Nephron (organoid): Measurements from ENCODE around the gene MAB21L4.

Experiments used
- H3K27ac Mint-ChIP-seq, 3 experiments: 2 replicates each; pipeline ENCODE4 v1.8.0; 2020; ENCODE audit warnings: mixed read lengths in 3 of 3, mild to moderate bottlenecking in 2 of 3, moderate library complexity in 1 of 3
- H3K27me3 Mint-ChIP-seq: 2 replicates; pipeline ENCODE4 v1.8.0; 2021; ENCODE audit warnings: low read depth, mild to moderate bottlenecking, moderate library complexity, mixed read lengths
- H3K36me3 Mint-ChIP-seq: 2 replicates; pipeline ENCODE4 v1.8.0; 2020; ENCODE audit warnings: low read depth, mixed read lengths
- H3K4me1 Mint-ChIP-seq: 2 replicates; pipeline ENCODE4 v1.8.0; 2020; ENCODE audit warnings: mixed read lengths
- H3K4me3 Mint-ChIP-seq, 3 experiments: 2 replicates each; pipeline ENCODE4 v1.8.0; 2020; ENCODE audit warnings: mild to moderate bottlenecking in 3 of 3, mixed read lengths in 3 of 3, moderate library complexity in 2 of 3
- H3K9me3 Mint-ChIP-seq: 2 replicates; pipeline ENCODE4 v1.8.0; 2020; ENCODE audit warnings: mixed read lengths
- CTCF ChIP-seq, 3 experiments: fragments of 200-600 bp; sonication (generic); IDR thresholded peaks; one replicate each; pipeline ENCODE4 v1.5.0; 2021; ENCODE audit warnings: antibody characterized with exemption in 3 of 3; ENCODE audit not compliant: unreplicated experiment in 3 of 3

The MAB21L4 gene

DNA sequence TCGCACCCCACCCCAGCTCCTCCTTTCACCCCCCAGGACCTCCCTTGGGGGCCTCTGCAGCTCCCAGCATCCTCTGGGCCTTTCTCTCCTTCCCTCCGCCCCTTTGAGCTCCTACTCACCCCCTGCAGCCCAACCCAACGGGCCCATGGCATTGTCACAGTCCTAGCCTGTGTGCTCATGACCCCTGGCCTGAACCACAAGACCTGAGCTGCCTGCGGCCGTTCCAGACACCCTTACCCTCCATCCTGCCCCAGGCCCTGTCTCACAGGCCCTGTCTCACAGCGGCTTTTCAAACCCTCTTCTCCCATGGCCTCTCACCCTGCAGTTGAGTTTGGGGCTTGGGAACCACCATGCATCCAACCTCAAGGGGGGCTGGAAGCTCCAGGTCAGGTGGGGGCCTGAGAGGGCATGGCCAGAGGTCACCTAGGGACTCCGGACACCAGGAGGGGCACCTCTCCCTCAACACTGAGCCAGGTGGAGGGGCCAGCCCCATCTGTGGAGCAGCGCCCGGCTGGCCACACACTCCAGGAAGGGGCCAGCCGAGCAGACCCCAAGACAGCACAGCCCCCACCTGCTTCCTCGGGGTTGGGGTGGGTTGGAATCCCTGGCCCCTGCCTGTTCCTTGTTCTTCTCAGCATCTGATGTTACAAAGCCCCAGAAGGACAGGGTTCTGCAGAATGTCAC lies 6.9 kb downstream of the MAB21L4 start:
- TF ChIP-seq CTCF (IDR thresholded peaks at IDR 0.05; ENCODE audit: unreplicated experiment in 3 of 3), result no peak
- H3K27ac Mint-ChIP-seq, result no peak overlapping the region
- no peaks in the 10 kb centered on the region for H3K4me1 Mint-ChIP-seq
- no peaks in the 10 kb centered on the region for H3K36me3 Mint-ChIP-seq
- no peaks in the 10 kb centered on the region for H3K27me3 Mint-ChIP-seq
- H3K9me3 Mint-ChIP-seq, result no peaks in the 10 kb centered on the region
- H3K4me3 Mint-ChIP-seq, result no peak overlapping the region

DNA sequence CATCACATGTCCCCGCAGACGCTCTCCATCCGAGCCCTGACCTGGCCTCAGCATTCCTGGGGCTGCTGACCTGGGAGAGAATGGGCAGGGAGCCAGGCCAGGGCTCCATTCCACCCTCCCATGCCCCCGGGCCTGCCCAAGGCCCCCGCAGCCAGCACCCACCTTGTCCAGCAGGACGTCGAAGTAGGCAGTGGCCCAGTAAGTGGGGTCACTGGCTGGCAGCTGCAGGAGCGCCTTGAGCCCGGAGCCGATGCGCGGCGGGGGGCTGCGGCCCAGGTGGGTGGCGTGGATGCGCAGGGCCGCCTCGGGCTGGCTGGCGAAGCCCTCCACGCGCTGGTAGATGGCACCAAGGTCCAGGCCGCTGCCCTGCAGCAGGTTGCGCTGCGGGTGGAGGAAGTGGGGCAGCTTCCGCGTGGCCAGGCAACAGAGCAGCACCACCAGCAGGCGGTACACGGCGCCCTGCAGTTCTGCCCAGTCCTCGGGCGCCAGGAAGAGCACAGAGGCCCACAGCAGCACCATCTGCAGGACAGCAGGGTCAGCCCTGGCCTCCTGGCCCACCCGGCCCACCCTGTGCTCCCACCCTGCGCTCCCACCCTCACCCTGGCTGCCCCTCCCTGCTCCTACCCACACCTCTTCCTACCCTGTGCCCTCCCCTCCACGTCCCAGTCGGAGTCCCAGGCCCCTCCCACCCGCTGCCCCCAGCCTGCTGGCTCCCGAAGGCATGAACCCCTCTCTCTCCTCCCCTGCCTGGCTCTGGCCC lies 7.6 kb downstream of the MAB21L4 start:
- Mint-ChIP-seq H3K27ac (no peak overlapping the region), H3K9me3 (no peaks in the 10 kb centered on the region), H3K4me1 (no peaks in the 10 kb centered on the region), H3K4me3 (no peak overlapping the region), H3K27me3 (no peaks in the 10 kb centered on the region), H3K36me3 (no peaks in the 10 kb centered on the region)
- no peak for TF ChIP-seq CTCF (IDR thresholded peaks at IDR 0.05; ENCODE audit: unreplicated experiment in 3 of 3)

- Mint-ChIP-seq H3K36me3 (no peaks in the 10 kb centered on the region), H3K27me3 (no peaks in the 10 kb centered on the region), H3K27ac (no peak overlapping the region), H3K9me3 (no peaks in the 10 kb centered on the region), H3K4me3 (no peak overlapping the region), H3K4me1 (no peaks in the 10 kb centered on the region)
- TF ChIP-seq CTCF (IDR thresholded peaks at IDR 0.05; ENCODE audit: unreplicated experiment in 3 of 3), result no peak
Observed at GRCh38 chr2:240887631-240888030, 8.3 kb downstream of the MAB21L4 start.

GRCh38 chr2:240886678-240887609 lies 9.0 kb downstream of the MAB21L4 start:
- no peaks in the 10 kb centered on the region for H3K36me3 Mint-ChIP-seq
- H3K9me3 Mint-ChIP-seq, result no peaks in the 10 kb centered on the region
- H3K4me1 Mint-ChIP-seq, result no peaks in the 10 kb centered on the region
- H3K27me3 Mint-ChIP-seq, result no peaks in the 10 kb centered on the region
- no peak overlapping the region for H3K4me3 Mint-ChIP-seq
- no peak for TF ChIP-seq CTCF (IDR thresholded peaks at IDR 0.05; ENCODE audit: unreplicated experiment in 3 of 3)
- no peak overlapping the region for H3K27ac Mint-ChIP-seq

GRCh38 chr2:240886023-240886565 lies 9.9 kb downstream of the MAB21L4 start:
- no peak for TF ChIP-seq CTCF (IDR thresholded peaks at IDR 0.05; ENCODE audit: unreplicated experiment in 3 of 3)
- Mint-ChIP-seq H3K27me3 (no peaks in the 10 kb centered on the region), H3K4me3 (no peak overlapping the region), H3K4me1 (no peaks in the 10 kb centered on the region), H3K36me3 (no peaks in the 10 kb centered on the region), H3K9me3 (no peaks in the 10 kb centered on the region), H3K27ac (no peak overlapping the region)
